ENCODE measurements around the gene SLC7A8. TPM values are rescaled to one million over a fixed set of nuclear protein-coding genes. Genes with fewer than 3 reads are reported as not detected.

The SLC7A8 gene
- total and polyA plus RNA-seq, 4 experiments from 2014 or later: 0.56 to 4.1 (median 1.5) TPM

DNA sequence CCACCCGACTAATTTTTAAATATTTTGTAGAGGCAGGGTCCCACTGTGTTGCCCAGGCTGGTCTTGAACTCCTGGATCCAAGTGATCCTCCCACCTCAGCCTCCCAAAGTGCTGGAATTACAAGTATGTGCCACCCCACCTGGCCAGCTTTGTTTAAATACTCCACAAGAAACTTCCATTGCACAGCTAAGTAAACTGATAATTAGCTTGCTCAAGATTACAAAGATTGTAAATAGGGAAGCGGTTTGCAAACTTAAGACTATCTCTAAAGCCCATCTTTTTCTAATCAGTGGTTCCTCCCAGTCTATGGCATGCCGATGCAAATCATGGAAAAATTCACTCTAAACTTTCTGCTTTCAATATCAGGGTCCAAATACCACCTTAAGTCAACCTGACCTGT is 9.7 kb downstream of the SLC7A8 start:
- H3K4me3 ChIP-seq (ENCODE audit: low read length in 2 of 2): no peak overlapping the region
- H3K4me3 Mint-ChIP-seq: no peak overlapping the region
- H3K36me3 ChIP-seq (ENCODE audit: insufficient read depth, low read length): no peaks in the 10 kb centered on the region
- intact Hi-C loops (cut with micrococcal nuclease): no loop called here
- no peak for DNase-seq
- H3K9me3 Mint-ChIP-seq: no peaks in the 10 kb centered on the region
- peaks cover 2 to 17% of the 10 kb centered on the region in 2 donors for H3K27me3 Mint-ChIP-seq
- CTCF ChIA-PET (ENCODE audit: partially characterized antibody): interaction anchor here (1.6 kb wide), 1 partner anchor 12 kb away, joined by 5 read pairs; no protein-coding TSS in a partner anchor
- no peaks in the 10 kb centered on the region for H3K4me1 ChIP-seq (ENCODE audit: insufficient read depth, low read length)
- POLR2A ChIA-PET (ENCODE audit: partially characterized antibody): no interaction called here
- no peaks in the 10 kb centered on the region for H3K27me3 ChIP-seq (ENCODE audit: insufficient read depth, low read length)
- peaks cover 0 to 15% (median 9%) of the 10 kb centered on the region in 4 donors for H3K4me1 Mint-ChIP-seq
- H3K36me3 Mint-ChIP-seq: no peaks in the 10 kb centered on the region
- no peak overlapping the region for H3K27ac ChIP-seq (ENCODE audit: low read depth, low read length)
- H3K9me3 ChIP-seq (ENCODE audit: control insufficient read depth in 1 of 2, low read length in 2 of 2): no peaks in the 10 kb centered on the region
- H3K27ac Mint-ChIP-seq: no peak overlapping the region

DNA sequence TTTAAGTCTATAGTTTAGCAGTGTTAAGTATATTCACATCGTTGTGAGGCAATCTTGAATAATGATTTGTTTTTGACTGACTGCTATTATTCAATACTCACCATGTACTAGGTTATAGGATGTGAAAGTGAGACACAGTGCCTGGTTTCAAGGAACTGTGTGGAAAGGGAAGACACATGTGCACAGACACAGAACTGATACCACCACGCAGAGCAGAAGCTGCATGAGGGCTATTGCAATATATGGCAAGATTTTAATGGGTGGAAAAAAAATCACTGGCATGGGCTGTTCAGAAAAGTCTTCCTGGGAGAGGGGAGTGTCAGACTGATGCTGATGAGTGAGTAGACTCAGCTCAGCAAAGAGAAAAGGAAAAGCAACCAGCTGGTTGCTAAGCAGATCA is 10.4 kb downstream of the SLC7A8 start:
- POLR2A ChIA-PET (ENCODE audit: partially characterized antibody): no interaction called here
- Mint-ChIP-seq H3K4me1 (peaks cover 0 to 15% (median 9%) of the 10 kb centered on the region in 4 donors), H3K9me3 (no peaks in the 10 kb centered on the region), H3K27ac (peak overlapping the region in 1 of 7 donors; percentile 84), H3K4me3 (no peak overlapping the region), H3K27me3 (peaks cover 2 to 12% of the 10 kb centered on the region in 2 donors), H3K36me3 (no peaks in the 10 kb centered on the region)
- no peak for DNase-seq
- intact Hi-C loops (cut with micrococcal nuclease): no loop called here
- CTCF ChIA-PET (ENCODE audit: partially characterized antibody): interaction anchor here (0.6 to 2.2 kb wide), 4 partner anchors 10 to 54 kb away, joined by 3 to 6 read pairs (median 4); partner anchors contain the start of gene CEBPE
- Histone ChIP-seq H3K4me1 (ENCODE audit: insufficient read depth, low read length) (no peaks in the 10 kb centered on the region), H3K4me3 (ENCODE audit: low read length in 2 of 2) (no peak overlapping the region), H3K27me3 (ENCODE audit: insufficient read depth, low read length) (no peaks in the 10 kb centered on the region), H3K36me3 (ENCODE audit: insufficient read depth, low read length) (no peaks in the 10 kb centered on the region), H3K27ac (ENCODE audit: low read depth, low read length) (no peak overlapping the region), H3K9me3 (ENCODE audit: control insufficient read depth in 1 of 2, low read length in 2 of 2) (no peaks in the 10 kb centered on the region)

DNA sequence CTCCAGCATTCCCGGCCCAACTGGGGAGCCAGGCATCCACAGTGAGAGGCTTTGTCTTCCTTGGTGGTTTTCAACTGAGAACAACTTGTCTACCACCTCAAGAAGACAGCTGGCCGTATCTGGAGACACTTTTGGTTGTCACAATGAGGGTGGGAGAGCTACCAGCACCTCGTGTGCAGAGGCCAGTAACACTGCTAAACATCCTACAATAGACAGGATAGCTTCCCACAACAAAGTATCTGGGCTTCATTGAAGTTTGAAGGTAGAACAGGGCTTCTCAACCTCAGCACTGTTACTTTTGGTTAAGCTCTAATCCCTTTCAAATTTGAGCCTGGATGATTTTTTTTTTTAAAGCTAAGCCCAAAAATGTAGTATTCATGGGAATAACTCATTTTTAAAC is 10.9 kb downstream of the SLC7A8 start:
- no peaks in the 10 kb centered on the region for H3K27me3 ChIP-seq (ENCODE audit: insufficient read depth, low read length)
- no peak overlapping the region for H3K27ac ChIP-seq (ENCODE audit: low read depth, low read length)
- no peak for DNase-seq
- Mint-ChIP-seq H3K4me1 (peaks cover 0 to 15% (median 9%) of the 10 kb centered on the region in 4 donors), H3K27ac (peak overlapping the region in 1 of 7 donors; percentile 64), H3K36me3 (no peaks in the 10 kb centered on the region), H3K9me3 (no peaks in the 10 kb centered on the region), H3K27me3 (peaks cover 2 to 11% of the 10 kb centered on the region in 2 donors), H3K4me3 (peak overlapping the region in 1 of 8 donors; percentile 9)
- H3K9me3 ChIP-seq (ENCODE audit: control insufficient read depth in 1 of 2, low read length in 2 of 2): no peaks in the 10 kb centered on the region
- intact Hi-C loops (cut with micrococcal nuclease): no loop called here
- no peaks in the 10 kb centered on the region for H3K4me1 ChIP-seq (ENCODE audit: insufficient read depth, low read length)
- ChIA-PET POLR2A (ENCODE audit: partially characterized antibody) (no interaction called here), CTCF (ENCODE audit: partially characterized antibody) (interaction anchor here (0.6 to 2.2 kb wide), 4 partner anchors 9 to 53 kb away, joined by 3 to 6 read pairs (median 4); partner anchors contain the start of gene CEBPE)
- no peak overlapping the region for H3K4me3 ChIP-seq (ENCODE audit: low read length in 2 of 2)
- H3K36me3 ChIP-seq (ENCODE audit: insufficient read depth, low read length): no peaks in the 10 kb centered on the region

DNA sequence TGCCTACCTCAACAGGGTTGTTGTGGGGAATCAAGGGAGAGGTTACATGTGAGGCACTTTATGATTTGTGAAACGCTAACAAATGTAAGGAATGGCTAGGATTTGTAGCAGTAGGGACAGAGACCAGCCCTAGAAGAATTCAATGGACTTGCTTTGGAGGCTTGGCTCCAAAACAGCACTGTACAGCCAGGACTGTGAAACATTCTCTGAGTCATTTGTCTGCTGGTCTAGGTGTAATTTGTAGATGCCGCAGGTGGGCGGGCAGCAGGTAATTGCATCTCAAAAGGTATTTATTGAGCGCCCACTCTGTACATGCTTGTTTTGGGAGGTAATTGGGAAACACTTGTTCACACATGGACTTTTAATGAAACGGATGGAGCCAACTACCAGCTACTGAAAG is 11.4 kb downstream of the SLC7A8 start:
- H3K27ac ChIP-seq (ENCODE audit: low read depth, low read length): no peak overlapping the region
- no peak for DNase-seq
- H3K36me3 ChIP-seq (ENCODE audit: insufficient read depth, low read length): no peaks in the 10 kb centered on the region
- ChIA-PET POLR2A (ENCODE audit: partially characterized antibody) (no interaction called here), CTCF (ENCODE audit: partially characterized antibody) (interaction anchor here (1.5 to 2.2 kb wide), 3 partner anchors 9 to 53 kb away, joined by 4 to 6 read pairs (median 4); partner anchors contain the start of gene CEBPE)
- Mint-ChIP-seq H3K4me3 (no peak overlapping the region), H3K27ac (peak overlapping the region in 1 of 7 donors; percentile 58), H3K4me1 (peaks cover 0 to 15% (median 9%) of the 10 kb centered on the region in 4 donors), H3K36me3 (no peaks in the 10 kb centered on the region), H3K27me3 (peaks cover 0 to 11% of the 10 kb centered on the region in 2 donors), H3K9me3 (no peaks in the 10 kb centered on the region)
- intact Hi-C loops (cut with micrococcal nuclease): no loop called here
- H3K27me3 ChIP-seq (ENCODE audit: insufficient read depth, low read length): no peaks in the 10 kb centered on the region
- no peak overlapping the region for H3K4me3 ChIP-seq (ENCODE audit: low read length in 2 of 2)
- no peaks in the 10 kb centered on the region for H3K9me3 ChIP-seq (ENCODE audit: control insufficient read depth in 1 of 2, low read length in 2 of 2)
- no peaks in the 10 kb centered on the region for H3K4me1 ChIP-seq (ENCODE audit: insufficient read depth, low read length)

DNA sequence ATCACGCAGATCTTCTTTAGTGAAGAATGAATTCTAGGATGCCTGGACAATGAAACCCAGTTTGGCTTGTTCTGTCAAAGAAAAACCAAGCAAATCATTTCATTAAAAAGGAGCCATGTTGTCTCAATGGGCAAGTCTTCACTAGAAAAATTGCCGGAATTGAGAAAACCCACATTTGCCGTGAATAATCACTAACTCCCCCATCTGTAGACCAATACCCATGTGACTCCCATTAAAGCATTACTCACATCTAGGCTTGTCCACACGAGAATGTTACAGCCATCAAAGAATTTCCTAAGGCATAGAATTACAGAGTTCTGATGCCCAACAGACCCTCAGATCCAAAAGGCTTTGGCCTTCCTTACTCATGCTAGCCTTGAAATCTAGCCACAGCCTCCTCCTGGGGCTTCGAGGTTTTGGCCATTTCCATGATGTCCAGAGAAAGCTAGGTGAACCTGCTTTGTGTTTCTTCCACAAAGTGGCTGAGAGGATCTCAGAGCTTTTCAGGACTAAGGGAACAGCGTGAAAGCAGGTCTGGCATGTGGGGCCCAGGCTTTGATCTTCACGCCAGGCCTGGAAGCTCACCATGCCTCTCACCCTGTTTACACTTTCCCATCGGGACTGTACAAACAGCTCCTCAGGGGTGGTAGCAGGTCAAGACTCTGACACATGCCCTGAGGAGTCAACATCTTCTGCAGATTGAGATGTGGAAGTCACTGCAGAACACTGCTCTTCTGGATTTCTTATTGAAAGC is 12.1 kb downstream of the SLC7A8 start:
- peaks cover 0 to 12% of the 10 kb centered on the region in 2 donors for H3K27me3 Mint-ChIP-seq
- DNase-seq: no peak
- H3K4me3 Mint-ChIP-seq: no peak overlapping the region
- H3K27ac Mint-ChIP-seq: no peak overlapping the region
- intact Hi-C loops (cut with micrococcal nuclease): no loop called here
- Histone ChIP-seq H3K4me1 (ENCODE audit: insufficient read depth, low read length) (no peaks in the 10 kb centered on the region), H3K27ac (ENCODE audit: low read depth, low read length) (no peak overlapping the region), H3K27me3 (ENCODE audit: insufficient read depth, low read length) (no peaks in the 10 kb centered on the region), H3K4me3 (ENCODE audit: low read length in 2 of 2) (no peak overlapping the region), H3K36me3 (ENCODE audit: insufficient read depth, low read length) (no peaks in the 10 kb centered on the region), H3K9me3 (ENCODE audit: control insufficient read depth in 1 of 2, low read length in 2 of 2) (no peaks in the 10 kb centered on the region)
- peaks cover 0 to 15% (median 9%) of the 10 kb centered on the region in 4 donors for H3K4me1 Mint-ChIP-seq
- H3K9me3 Mint-ChIP-seq: no peaks in the 10 kb centered on the region
- no peaks in the 10 kb centered on the region for H3K36me3 Mint-ChIP-seq
- ChIA-PET POLR2A (ENCODE audit: partially characterized antibody) (no interaction called here), CTCF (ENCODE audit: partially characterized antibody) (interaction anchor here (1.6 to 2.2 kb wide), 2 partner anchors 8 to 13 kb away, joined by 4 to 6 read pairs; no protein-coding TSS in a partner anchor)

DNA sequence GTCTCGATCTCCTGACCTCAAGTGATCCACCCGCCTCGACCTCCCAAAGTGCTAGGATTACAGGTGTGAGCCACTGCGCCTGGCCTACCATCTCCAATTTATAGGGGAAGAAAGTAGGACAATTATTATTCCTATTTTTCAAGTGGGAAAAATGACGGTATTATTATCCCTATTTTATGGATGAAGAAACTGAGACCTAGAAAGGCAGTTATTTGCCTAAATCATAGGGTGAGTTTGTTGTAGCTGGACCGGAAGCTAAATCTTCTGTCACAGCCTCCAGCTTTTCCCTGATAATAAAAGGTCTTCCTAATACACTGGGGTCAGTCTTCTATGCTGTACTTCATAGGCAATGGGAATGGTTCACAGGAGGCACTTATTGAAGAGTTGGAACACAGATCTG is 13.8 kb downstream of the SLC7A8 start:
- intact Hi-C loops (cut with micrococcal nuclease): no loop called here
- POLR2A ChIA-PET (ENCODE audit: partially characterized antibody): no interaction called here
- Mint-ChIP-seq H3K9me3 (no peaks in the 10 kb centered on the region), H3K27me3 (peaks cover 3 to 11% of the 10 kb centered on the region in 2 donors), H3K4me1 (peaks cover 0 to 14% (median 8%) of the 10 kb centered on the region in 4 donors), H3K4me3 (no peak overlapping the region), H3K36me3 (no peaks in the 10 kb centered on the region), H3K27ac (no peak overlapping the region)
- no peak overlapping the region for H3K27ac ChIP-seq (ENCODE audit: low read depth, low read length)
- H3K36me3 ChIP-seq (ENCODE audit: insufficient read depth, low read length): no peaks in the 10 kb centered on the region
- H3K27me3 ChIP-seq (ENCODE audit: insufficient read depth, low read length): no peaks in the 10 kb centered on the region
- no peak overlapping the region for H3K4me3 ChIP-seq (ENCODE audit: low read length in 2 of 2)
- CTCF ChIA-PET (ENCODE audit: partially characterized antibody): interaction anchor here (0.8 to 2.9 kb wide), 2 partner anchors 18 to 48 kb away, joined by 3 to 7 read pairs; no protein-coding TSS in a partner anchor
- H3K4me1 ChIP-seq (ENCODE audit: insufficient read depth, low read length): no peaks in the 10 kb centered on the region
- DNase-seq: no peak
- no peaks in the 10 kb centered on the region for H3K9me3 ChIP-seq (ENCODE audit: control insufficient read depth in 1 of 2, low read length in 2 of 2)

DNA sequence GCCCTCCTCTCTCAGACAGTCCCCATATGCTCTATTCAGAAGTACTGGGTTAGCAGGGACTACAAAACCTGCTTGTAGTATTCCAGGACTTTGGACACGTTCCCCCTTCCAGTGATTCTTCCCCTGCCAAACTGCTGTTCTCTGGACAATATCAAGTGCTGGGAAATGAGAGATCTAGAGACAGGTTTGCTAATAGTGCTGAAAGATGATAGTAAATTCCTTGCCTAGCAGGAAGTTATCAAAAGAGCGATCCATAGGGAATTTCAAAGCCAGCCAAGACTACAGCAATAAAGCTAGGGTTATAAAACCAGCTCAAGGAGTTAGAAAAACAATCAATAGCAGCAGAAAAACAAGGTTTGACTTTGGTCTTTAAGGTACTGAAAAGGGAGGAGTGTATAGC is 15.2 kb downstream of the SLC7A8 start:
- Histone ChIP-seq H3K36me3 (ENCODE audit: insufficient read depth, low read length) (no peaks in the 10 kb centered on the region), H3K4me1 (ENCODE audit: insufficient read depth, low read length) (no peaks in the 10 kb centered on the region), H3K4me3 (ENCODE audit: low read length in 2 of 2) (no peak overlapping the region), H3K27me3 (ENCODE audit: insufficient read depth, low read length) (no peaks in the 10 kb centered on the region), H3K27ac (ENCODE audit: low read depth, low read length) (no peak overlapping the region), H3K9me3 (ENCODE audit: control insufficient read depth in 1 of 2, low read length in 2 of 2) (no peaks in the 10 kb centered on the region)
- ChIA-PET POLR2A (ENCODE audit: partially characterized antibody) (no interaction called here), CTCF (ENCODE audit: partially characterized antibody) (interaction anchor here (2.9 kb wide), 1 partner anchor 47 kb away, joined by 7 read pairs; no protein-coding TSS in a partner anchor)
- Mint-ChIP-seq H3K4me3 (no peak overlapping the region), H3K4me1 (peaks cover 0 to 11% (median 5%) of the 10 kb centered on the region in 4 donors), H3K9me3 (no peaks in the 10 kb centered on the region), H3K27me3 (peaks cover 3 to 12% of the 10 kb centered on the region in 2 donors), H3K36me3 (no peaks in the 10 kb centered on the region), H3K27ac (no peak overlapping the region)
- intact Hi-C loops (cut with micrococcal nuclease): no loop called here
- no peak for DNase-seq

All from CD4-positive, alpha-beta memory T cell (primary cell).